HG03469 (cell line): Measurements from ENCODE around the gene VMP1.
"Not testable (repeated sequence)": the region's sequence is repeated elsewhere in the genome, so short reads cannot be mapped to it uniquely, and the experiment has no call there.

ENCODE experiments used
- ATAC-seq: cut with Tn5 transposase; IDR thresholded peaks from one replicate; pipeline ENCODE4 v1.9.1; 2021; ENCODE audit warnings: mild to moderate bottlenecking, moderate library complexity, moderate number of reproducible peaks; ENCODE audit not compliant: unreplicated experiment

The VMP1 gene

GRCh38 chr17:59804901-59805465, 97.5 kb downstream of the VMP1 start:
- ATAC-seq, result no peak

- not testable (repeated sequence) for ATAC-seq
These were observed 98.9 kb downstream of the VMP1 start for GRCh38 chr17:59806322-59806721.

GRCh38 chr17:59807892-59808509, 100.5 kb downstream of the VMP1 start:
- no peak for ATAC-seq

- no peak for ATAC-seq
These were observed 103.4 kb downstream of the VMP1 start for GRCh38 chr17:59810894-59811153.

GRCh38 chr17:59811209-59811608, 103.8 kb downstream of the VMP1 start:
- no peak for ATAC-seq

- ATAC-seq, result no peak
These were observed 104.7 kb downstream of the VMP1 start for GRCh38 chr17:59812139-59812538.

GRCh38 chr17:59814276-59814675, 106.8 kb downstream of the VMP1 start:
- no peak for ATAC-seq

GRCh38 chr17:59814685-59815084, 107.2 kb downstream of the VMP1 start:
- ATAC-seq, result no peak

GRCh38 chr17:59815965-59816364, 108.5 kb downstream of the VMP1 start:
- ATAC-seq, result no peak

- no peak for ATAC-seq
These were observed 118.3 kb downstream of the VMP1 start for GRCh38 chr17:59825533-59826322.

GRCh38 chr17:59826706-59827453, 119.4 kb downstream of the VMP1 start:
- ATAC-seq, result no peak

- no peak for ATAC-seq
These were observed 120.4 kb downstream of the VMP1 start for GRCh38 chr17:59827721-59828477.

- no peak for ATAC-seq
These were observed 121.0 kb downstream of the VMP1 start for GRCh38 chr17:59828478-59828760.

- ATAC-seq, result not testable (repeated sequence)
These were observed 121.4 kb downstream of the VMP1 start for GRCh38 chr17:59828819-59829216.

GRCh38 chr17:59829217-59830006, 122.0 kb downstream of the VMP1 start:
- ATAC-seq, result peak; percentile 60

- ATAC-seq, result no peak
These were observed 122.7 kb downstream of the VMP1 start for GRCh38 chr17:59830007-59830630.

- no peak for ATAC-seq
These were observed 123.5 kb downstream of the VMP1 start for GRCh38 chr17:59830846-59831486.

GRCh38 chr17:59832883-59833379, 125.5 kb downstream of the VMP1 start:
- ATAC-seq, result no peak
